ENCODE data around the gene TAOK1. TPM values are rescaled to one million over a fixed set of nuclear protein-coding genes. Genes with fewer than 3 reads are reported as not detected.

TAOK1 gene
- total RNA-seq, 4 donors from 2014 or later, result 57.9 to 72.2 (median 65.1) TPM

GRCh38 chr17:29584452-29585079 is 194.4 kb downstream of the TAOK1 start:
- peak overlapping the region in 3 of 4 donors; percentile 79 to 90 (median 89) for H3K27ac ChIP-seq

DNA sequence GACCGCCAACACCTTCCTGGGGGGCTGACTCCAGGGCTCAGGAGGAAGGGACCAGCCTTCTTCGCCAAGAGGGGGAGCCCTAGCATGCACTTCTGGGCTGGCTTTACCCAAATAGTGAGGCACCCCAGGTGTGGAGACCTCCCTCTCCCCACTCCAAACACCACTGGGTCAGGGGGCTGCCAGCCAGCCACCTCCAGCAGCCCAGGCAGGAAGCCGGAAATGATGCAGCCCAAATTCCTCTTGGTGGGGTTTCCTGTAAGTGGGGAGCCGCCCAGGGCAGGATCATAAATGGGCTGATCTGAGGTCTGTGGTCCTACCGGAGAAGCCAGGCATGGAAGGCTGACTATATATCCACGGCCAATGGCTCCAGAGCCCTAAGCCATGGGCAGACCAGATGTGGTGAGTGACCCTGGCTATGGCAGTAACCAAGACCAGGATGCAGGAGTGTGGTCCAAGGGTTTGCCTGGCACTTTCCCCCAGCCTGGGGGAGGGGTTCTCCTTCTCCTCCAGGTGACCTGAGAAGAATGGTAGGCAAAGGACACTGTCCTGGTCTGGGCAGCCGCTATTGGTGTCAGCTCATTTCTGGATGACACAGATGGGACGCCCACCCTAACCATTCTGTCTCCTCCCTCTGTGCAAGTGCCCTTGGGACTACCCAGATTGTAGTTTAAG is 195.1 kb downstream of the TAOK1 start:
- peaks cover 0 to 35% of the 10 kb centered on the region in 2 donors for H3K36me3 ChIP-seq
- peak overlapping the region in 1 of 2 donors; percentile 39 for H3K4me3 ChIP-seq
- H3K27ac ChIP-seq, result peak overlapping the region in 3 of 4 donors; percentile 79 to 90 (median 89)
- no peaks in the 10 kb centered on the region for H3K27me3 ChIP-seq
- WGBS, 2 donors (ENCODE audit: low coverage in 1 of 2), result 60 to 90% methylated on average over 1 to 2 of the region's 8 CpGs
- peaks cover 0 to 92% (median 40%) of the 10 kb centered on the region in 3 donors for H3K4me1 ChIP-seq
- no peaks in the 10 kb centered on the region for H3K9me3 ChIP-seq
- ATAC-seq, result no peak
- TF ChIP-seq POLR2A (IDR thresholded peaks at IDR 0.05) (peak in 1 of 2 donors; percentile 35), POLR2AphosphoS5 (IDR thresholded peaks at IDR 0.05) (no peak), EP300 (IDR thresholded peaks at IDR 0.05) (no peak), CTCF (IDR thresholded peaks at IDR 0.05) (no peak)

More at GRCh38 chr17:29584452-29585079, 194.4 kb downstream of the TAOK1 start:
- ATAC-seq, result no peak
- H3K27me3 ChIP-seq, result no peaks in the 10 kb centered on the region
- peaks cover 0 to 41% of the 10 kb centered on the region in 2 donors for H3K36me3 ChIP-seq
- peaks cover 0 to 90% (median 34%) of the 10 kb centered on the region in 3 donors for H3K4me1 ChIP-seq
- TF ChIP-seq CTCF (IDR thresholded peaks at IDR 0.05) (no peak), EP300 (IDR thresholded peaks at IDR 0.05) (no peak), POLR2A (IDR thresholded peaks at IDR 0.05) (no peak), POLR2AphosphoS5 (IDR thresholded peaks at IDR 0.05) (no peak)
- 61% methylated on average over 2 of the region's 12 CpGs; no CpG with 5 or more reads in 1 of the 2 donors for WGBS, 2 donors (ENCODE audit: low coverage in 1 of 2)
- H3K9me3 ChIP-seq, result no peaks in the 10 kb centered on the region
- peak overlapping the region in 1 of 2 donors; percentile 39 for H3K4me3 ChIP-seq

- H3K36me3 ChIP-seq, result peaks cover 0 to 20% of the 10 kb centered on the region in 2 donors
- H3K27ac ChIP-seq, result peak overlapping the region in 3 of 4 donors; percentile 89 to 98 (median 90)
- H3K27me3 ChIP-seq, result no peaks in the 10 kb centered on the region
- no CpG with 5 or more reads among the region's 9 CpGs for WGBS, 2 donors (ENCODE audit: low coverage in 1 of 2)
- no peaks in the 10 kb centered on the region for H3K9me3 ChIP-seq
- peaks cover 0 to 92% (median 56%) of the 10 kb centered on the region in 3 donors for H3K4me1 ChIP-seq
- TF ChIP-seq CTCF (IDR thresholded peaks at IDR 0.05) (no peak), POLR2AphosphoS5 (IDR thresholded peaks at IDR 0.05) (no peak), POLR2A (IDR thresholded peaks at IDR 0.05) (no peak), EP300 (IDR thresholded peaks at IDR 0.05) (no peak)
- no peak for ATAC-seq
- H3K4me3 ChIP-seq, result peak overlapping the region in 1 of 2 donors; percentile 89
These were observed 196.7 kb downstream of the TAOK1 start for GRCh38 chr17:29586676-29587469.

DNA sequence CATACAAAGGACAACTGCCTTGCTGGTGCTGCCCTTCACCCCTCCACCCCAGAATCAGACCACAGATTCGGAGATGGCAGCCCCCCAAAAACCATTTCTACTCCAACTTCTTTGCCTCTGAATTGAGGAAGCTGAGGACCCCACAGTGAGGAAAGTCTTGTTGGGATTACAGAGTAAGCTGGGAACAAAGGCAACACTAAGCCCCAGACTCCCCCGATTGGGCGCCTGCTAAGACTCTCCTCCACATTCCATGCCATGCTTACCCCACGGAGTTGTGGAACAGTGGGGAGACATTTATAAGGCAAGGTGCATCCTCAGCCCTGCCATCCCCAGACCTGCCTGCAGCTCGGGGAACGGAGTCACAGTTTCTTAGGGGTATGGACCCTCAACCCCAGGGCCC is 197.4 kb downstream of the TAOK1 start:
- H3K9me3 ChIP-seq, result no peaks in the 10 kb centered on the region
- H3K27me3 ChIP-seq, result no peaks in the 10 kb centered on the region
- peak overlapping the region in 3 of 4 donors; percentile 89 to 98 (median 90) for H3K27ac ChIP-seq
- H3K36me3 ChIP-seq, result peaks cover 0 to 13% of the 10 kb centered on the region in 2 donors
- peak overlapping the region in 1 of 2 donors; percentile 89 for H3K4me3 ChIP-seq
- 80% methylated on average over 1 of the region's 6 CpGs; no CpG with 5 or more reads in 1 of the 2 donors for WGBS, 2 donors (ENCODE audit: low coverage in 1 of 2)
- no peak for ATAC-seq
- TF ChIP-seq POLR2AphosphoS5 (IDR thresholded peaks at IDR 0.05), result no peak
- TF ChIP-seq CTCF (IDR thresholded peaks at IDR 0.05), result no peak
- TF ChIP-seq POLR2A (IDR thresholded peaks at IDR 0.05), result no peak
- TF ChIP-seq EP300 (IDR thresholded peaks at IDR 0.05), result no peak
- H3K4me1 ChIP-seq, result peaks cover 0 to 92% (median 63%) of the 10 kb centered on the region in 3 donors
